Body of pancreas (tissue), 4 donors: ENCODE measurements around the gene SLC25A40. TPM values are rescaled to one million over a fixed set of nuclear protein-coding genes. Genes with fewer than 3 reads are reported as not detected.
"Not testable (repeated sequence)": the region's sequence is repeated elsewhere in the genome, so short reads cannot be mapped to it uniquely, and the experiment has no call there.

Source experiments
- ATAC-seq: fragments of 150-250 bp; one replicate; pipeline ENCODE4 v1.9.1; 2016
- DNase-seq, 4 donors: peaks; one replicate each; pipeline ENCODE4 v3.0.0-alpha.2; 2019
- H3K27ac ChIP-seq, 4 donors: fragments of 200-600 bp; sonication (generic); 1 replicate in 3 of 4; 2 replicates in 1 of 4; pipeline versions ENCODE4 v1.5.1 to v1.6.1; 2016 to 2019; ENCODE audit warnings: mild to moderate bottlenecking in 1 of 4, mixed read lengths in 1 of 4, moderate library complexity in 1 of 4
- H3K27me3 ChIP-seq, 2 donors: fragments of 200-600 bp; sonication (generic); one replicate each; pipeline ENCODE4 v1.6.0; 2016; ENCODE audit warnings: mild to moderate bottlenecking in 1 of 2
- H3K36me3 ChIP-seq, 2 donors: fragments of 200-600 bp; sonication (generic); replicated peaks in 1 of 2; 2 replicates each; pipeline ENCODE4 v1.5.1; 2016; ENCODE audit warnings: low read depth in 2 of 2; ENCODE audit not compliant: insufficient read depth in 1 of 2
- H3K4me1 ChIP-seq: fragments of 200-600 bp; sonication (generic); one replicate; pipeline ENCODE4 v1.6.0; 2016
- H3K4me3 ChIP-seq, 2 donors: fragments of 200-600 bp; sonication (generic); 1 replicate in 1 of 2; 2 replicates in 1 of 2; pipeline ENCODE4 v1.5.1; 2016 to 2019
- H3K9me3 ChIP-seq, 3 donors: fragments of 200-600 bp; sonication (generic); 1 replicate in 2 of 3; 2 replicates in 1 of 3; pipeline ENCODE4 v1.5.1; 2016
- CTCF ChIP-seq, 7 experiments: fragments of 450-650 bp in 4 of 7; fragments of 200-600 bp in 3 of 7; sonication (generic) in 3 of 7; IDR thresholded peaks; one replicate each; pipeline ENCODE4 v1.5.1; 2016 to 2019; ENCODE audit warnings: antibody characterized with exemption in 7 of 7
- POLR2A ChIP-seq, 3 donors: fragments of 450-650 bp; IDR thresholded peaks; one replicate each; pipeline ENCODE4 v1.6.1; 2016; ENCODE audit warnings: antibody characterized with exemption in 3 of 3, mild to moderate bottlenecking in 2 of 3
- WGBS, 2 donors: methylation state at CpG; one replicate each; pipeline ENCODE4 v1.1.5; 2017; 5-methylcytosine and 5-hydroxymethylcytosine counted together
- intact Hi-C: fragments of 100-400 bp; cut with DNase I; formaldehyde crosslinking; loops from one replicate; pipeline ENCODE4 v1.15.1; 2023
- total RNA-seq, 2 donors: library from RNA; depleted of rRNA; stranded (reverse); fragments of >200 nt; gene quantifications; one replicate each; pipeline ENCODE4 v1.1.0, GENCODE V29; 2016

Gene SLC25A40
- total RNA-seq, 2 donors from 2014 or later, result 11.2 to 33.3 TPM

DNA sequence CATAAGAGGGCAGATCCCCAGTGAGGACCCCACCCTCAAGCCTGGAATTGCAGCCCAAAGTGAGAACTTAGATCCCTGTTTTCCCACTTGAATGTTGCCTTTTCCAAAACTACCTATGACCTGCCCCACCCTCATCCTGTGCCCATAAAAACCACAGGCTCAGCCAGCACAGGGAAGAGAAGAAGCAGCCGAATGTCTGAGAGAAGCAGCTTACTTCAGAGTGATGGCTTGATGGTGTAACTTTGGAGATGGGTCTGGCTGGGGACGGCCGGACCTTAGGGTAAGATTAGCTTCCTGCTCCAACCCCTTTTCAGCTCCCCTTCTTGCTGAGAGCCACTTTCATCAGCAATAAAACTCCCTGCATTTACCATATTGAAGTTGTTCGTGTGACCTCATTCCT is 5.7 kb downstream of the SLC25A40 start:
- no peak for ATAC-seq
- Histone ChIP-seq H3K9me3 (peaks cover 0 to 9% (median 0%) of the 10 kb centered on the region in 3 donors), H3K36me3 (no peaks in the 10 kb centered on the region), H3K4me3 (no peak overlapping the region), H3K27me3 (no peaks in the 10 kb centered on the region), H3K4me1 (peaks cover 21% of the 10 kb centered on the region), H3K27ac (no peak overlapping the region)
- intact Hi-C loops, result no loop called here
- TF ChIP-seq CTCF (IDR thresholded peaks at IDR 0.05) (no peak), POLR2A (IDR thresholded peaks at IDR 0.05) (no peak)
- 93 to 100% methylated on average over 4 of the region's 4 CpGs for WGBS, 2 donors
- DNase-seq, result no peak

DNA sequence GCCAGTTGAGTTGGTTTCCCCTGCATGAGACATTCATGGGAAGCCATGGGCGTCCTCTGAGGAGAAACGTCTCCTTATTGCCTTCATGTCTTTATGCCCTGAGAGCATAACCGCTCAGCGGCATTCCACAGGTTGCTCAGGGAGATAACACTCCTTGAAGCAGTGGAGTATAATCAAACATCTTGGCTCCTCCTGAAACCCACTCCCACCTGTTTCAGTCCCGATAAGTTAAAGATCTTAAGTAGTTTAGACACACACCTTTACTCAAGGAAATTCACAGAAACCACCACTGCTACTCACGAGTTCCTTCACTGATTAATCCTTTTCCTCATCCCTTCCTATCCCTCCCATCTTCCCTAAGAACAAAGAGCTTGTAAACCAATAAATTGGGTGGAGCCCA is 9.6 kb downstream of the SLC25A40 start:
- intact Hi-C loops, H3K36me3 ChIP-seq, DNase-seq, H3K27ac ChIP-seq, H3K27me3 ChIP-seq, H3K9me3 ChIP-seq, H3K4me1 ChIP-seq, H3K4me3 ChIP-seq, ATAC-seq: not testable (repeated sequence)
- 95 to 98% methylated on average over 6 of the region's 6 CpGs for WGBS, 2 donors

- peaks cover 0 to 9% (median 0%) of the 10 kb centered on the region in 3 donors for H3K9me3 ChIP-seq
- H3K4me1 ChIP-seq, result no peaks in the 10 kb centered on the region
- no peaks in the 10 kb centered on the region for H3K36me3 ChIP-seq
- DNase-seq (no peak), ATAC-seq (no peak)
- 90 to 92% methylated on average over 2 of the region's 2 CpGs for WGBS, 2 donors
- TF ChIP-seq POLR2A (IDR thresholded peaks at IDR 0.05) (no peak), CTCF (IDR thresholded peaks at IDR 0.05) (no peak)
- no peak overlapping the region for H3K27ac ChIP-seq
- no peak overlapping the region for H3K4me3 ChIP-seq
- intact Hi-C loops, result no loop called here
- H3K27me3 ChIP-seq, result no peaks in the 10 kb centered on the region
Observed at GRCh38 chr7:87866089-87866488, 10.1 kb downstream of the SLC25A40 start.

GRCh38 chr7:87858417-87859100 is 17.6 kb downstream of the SLC25A40 start:
- H3K9me3 ChIP-seq, result no peaks in the 10 kb centered on the region
- no peaks in the 10 kb centered on the region for H3K36me3 ChIP-seq
- no peak overlapping the region for H3K4me3 ChIP-seq
- H3K27me3 ChIP-seq, result no peaks in the 10 kb centered on the region
- H3K4me1 ChIP-seq, result no peaks in the 10 kb centered on the region
- WGBS, 2 donors, result 84 to 99% methylated on average over 3 of the region's 3 CpGs
- H3K27ac ChIP-seq, result no peak overlapping the region
- ATAC-seq (no peak), DNase-seq (no peak)
- intact Hi-C loops, result no loop called here
- TF ChIP-seq POLR2A (IDR thresholded peaks at IDR 0.05), result no peak
- no peak for TF ChIP-seq CTCF (IDR thresholded peaks at IDR 0.05)

GRCh38 chr7:87853237-87853864 is 22.8 kb downstream of the SLC25A40 start:
- no peak for TF ChIP-seq CTCF (IDR thresholded peaks at IDR 0.05)
- TF ChIP-seq POLR2A (IDR thresholded peaks at IDR 0.05), result no peak
- Histone ChIP-seq H3K4me3 (no peak overlapping the region), H3K9me3 (no peaks in the 10 kb centered on the region), H3K27ac (no peak overlapping the region), H3K36me3 (no peaks in the 10 kb centered on the region), H3K27me3 (no peaks in the 10 kb centered on the region), H3K4me1 (no peaks in the 10 kb centered on the region)
- intact Hi-C loops, result no loop called here
- WGBS, 2 donors, result 71 to 83% methylated on average over 1 of the region's 1 CpG
- ATAC-seq (no peak), DNase-seq (no peak)
